Stimulated activated CD4-positive, alpha-beta T cell treated with anti-CD3 and anti-CD28 coated beads, Interleukin-1b, Interleukin-23, amount 100 ng/mL, for 4 hours (primary cell): ENCODE results near the gene METTL16.
"Not testable (repeated sequence)": the region's sequence is repeated elsewhere in the genome, so short reads cannot be mapped to it uniquely, and the experiment has no call there.

ENCODE experiments used
- DNase-seq, 2 donors: peaks; one replicate each; pipeline ENCODE4 v3.0.0-alpha.2; 2020; ENCODE audit warnings: low read depth in 2 of 2

The METTL16 gene

GRCh38 chr17:2450016-2450650 is 61.6 kb downstream of the METTL16 start:
- DNase-seq = no peak

GRCh38 chr17:2449486-2449885 is 62.2 kb downstream of the METTL16 start:
- no peak for DNase-seq

GRCh38 chr17:2447479-2447878 is 64.2 kb downstream of the METTL16 start:
- not testable (repeated sequence) for DNase-seq

GRCh38 chr17:2445638-2446037 is 66.0 kb downstream of the METTL16 start:
- no peak for DNase-seq

GRCh38 chr17:2444382-2444781 is 67.3 kb downstream of the METTL16 start:
- DNase-seq = no peak

- no peak for DNase-seq
Measured at GRCh38 chr17:2442166-2442565, 69.5 kb downstream of the METTL16 start.

- no peak for DNase-seq
Measured at GRCh38 chr17:2440930-2441329, 70.8 kb downstream of the METTL16 start.

- not testable (repeated sequence) for DNase-seq
Measured at GRCh38 chr17:2439997-2440396, 71.7 kb downstream of the METTL16 start.

- DNase-seq = no peak
Measured at GRCh38 chr17:2438823-2439222, 72.9 kb downstream of the METTL16 start.

- DNase-seq = no peak
Measured at GRCh38 chr17:2436316-2436905, 75.3 kb downstream of the METTL16 start.

- DNase-seq = no peak
Measured at GRCh38 chr17:2435862-2436261, 75.8 kb downstream of the METTL16 start.

GRCh38 chr17:2435181-2435741 is 76.4 kb downstream of the METTL16 start:
- DNase-seq = no peak

GRCh38 chr17:2433696-2434095 is 78.0 kb downstream of the METTL16 start:
- DNase-seq = no peak

- DNase-seq = no peak
Measured at GRCh38 chr17:2427910-2428309, 83.8 kb downstream of the METTL16 start.

- no peak for DNase-seq
Measured at GRCh38 chr17:2427215-2427614, 84.5 kb downstream of the METTL16 start.

- DNase-seq = no peak
Measured at GRCh38 chr17:2423271-2423670, 88.4 kb downstream of the METTL16 start.

GRCh38 chr17:2421315-2422147 is 90.2 kb downstream of the METTL16 start:
- DNase-seq = no peak

GRCh38 chr17:2420176-2420575 is 91.5 kb downstream of the METTL16 start:
- no peak for DNase-seq

- no peak for DNase-seq
Measured at GRCh38 chr17:2419486-2419885, 92.2 kb downstream of the METTL16 start.

- no peak for DNase-seq
Measured at GRCh38 chr17:2418572-2418971, 93.1 kb downstream of the METTL16 start.

GRCh38 chr17:2416010-2416734 is 95.5 kb downstream of the METTL16 start:
- DNase-seq = peak; percentile 82 to 86

- no peak for DNase-seq
Measured at GRCh38 chr17:2415081-2415480, 96.6 kb downstream of the METTL16 start.
